NB4 (cell line): ENCODE results near the gene CFAP97D2.
"Not testable (repeated sequence)": the region's sequence is repeated elsewhere in the genome, so short reads cannot be mapped to it uniquely, and the experiment has no call there.

Experiments
- DNase-seq: peaks from one replicate; pipeline ENCODE4 v3.0.0; 2010; ENCODE audit warnings: low read depth
- H3K4me3 ChIP-seq: one replicate; pipeline ENCODE4 v1.5.1; 2011; ENCODE audit warnings: mild to moderate bottlenecking, low read depth, low read length, moderate library complexity
- MYC ChIP-seq: IDR thresholded peaks from 2 replicates; pipeline ENCODE4 v1.6.1; 2011; ENCODE audit warnings: low read depth, low read length
- POLR2A ChIP-seq: IDR thresholded peaks from 2 replicates; pipeline ENCODE4 v1.6.1; 2011; ENCODE audit warnings: mild to moderate bottlenecking; ENCODE audit not compliant: insufficient read length; ENCODE audit errors: extremely low read depth
- TF ChIP-seq, protein P1 (sequence below): IDR thresholded peaks from 2 replicates; pipeline ENCODE4 v1.6.1; 2011; ENCODE audit warnings: low read depth, low read length
- TF ChIP-seq, protein P2 (sequence below): IDR thresholded peaks from one replicate; pipeline ENCODE4 v1.5.1; 2012; ENCODE audit warnings: low read depth, low read length

Gene CFAP97D2

DNA sequence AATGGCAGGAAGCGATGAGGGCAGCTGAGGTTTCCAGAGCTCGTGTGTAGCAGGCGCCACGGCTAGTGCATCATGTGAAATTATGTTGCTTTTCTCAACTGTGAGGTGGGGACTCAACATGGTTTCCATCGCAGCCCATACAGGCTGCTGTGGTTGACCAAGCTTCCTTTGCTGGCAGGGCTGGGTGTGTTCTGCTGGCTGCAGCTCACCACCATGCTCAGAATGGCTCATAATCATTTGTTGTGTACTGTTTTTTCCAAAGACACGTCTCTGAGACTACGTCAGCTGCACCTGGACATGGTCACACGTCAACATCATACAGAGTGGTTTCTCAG, 30.6 kb upstream of the CFAP97D2 start:
- no peak for TF ChIP-seq MYC
- TF ChIP-seq, protein P1, sequence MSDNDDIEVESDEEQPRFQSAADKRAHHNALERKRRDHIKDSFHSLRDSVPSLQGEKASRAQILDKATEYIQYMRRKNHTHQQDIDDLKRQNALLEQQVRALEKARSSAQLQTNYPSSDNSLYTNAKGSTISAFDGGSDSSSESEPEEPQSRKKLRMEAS = peak; percentile 50
- peak; percentile 82 for DNase-seq
- no peak overlapping the region for H3K4me3 ChIP-seq

DNA sequence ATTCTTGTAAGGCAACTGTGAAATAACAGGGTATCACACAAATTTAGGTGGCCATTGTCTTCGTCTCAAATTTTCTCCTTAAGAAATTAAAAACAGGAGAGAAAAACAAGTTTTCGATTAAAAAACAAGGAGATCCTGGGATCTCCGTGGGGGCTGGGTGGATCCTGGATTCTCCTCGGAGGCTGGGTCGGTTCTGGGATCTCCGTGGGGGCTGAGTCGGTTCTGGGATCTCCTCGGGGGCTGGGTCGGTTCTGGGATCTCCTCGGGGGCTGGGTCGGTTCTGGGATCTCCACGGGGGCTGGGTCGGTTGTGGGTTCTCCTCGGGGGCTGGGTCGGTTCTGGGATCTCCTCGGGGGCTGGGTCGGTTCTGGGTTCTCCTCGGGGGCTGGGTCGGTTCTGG, 30.2 kb upstream of the CFAP97D2 start:
- not testable (repeated sequence) for H3K4me3 ChIP-seq, DNase-seq

DNA sequence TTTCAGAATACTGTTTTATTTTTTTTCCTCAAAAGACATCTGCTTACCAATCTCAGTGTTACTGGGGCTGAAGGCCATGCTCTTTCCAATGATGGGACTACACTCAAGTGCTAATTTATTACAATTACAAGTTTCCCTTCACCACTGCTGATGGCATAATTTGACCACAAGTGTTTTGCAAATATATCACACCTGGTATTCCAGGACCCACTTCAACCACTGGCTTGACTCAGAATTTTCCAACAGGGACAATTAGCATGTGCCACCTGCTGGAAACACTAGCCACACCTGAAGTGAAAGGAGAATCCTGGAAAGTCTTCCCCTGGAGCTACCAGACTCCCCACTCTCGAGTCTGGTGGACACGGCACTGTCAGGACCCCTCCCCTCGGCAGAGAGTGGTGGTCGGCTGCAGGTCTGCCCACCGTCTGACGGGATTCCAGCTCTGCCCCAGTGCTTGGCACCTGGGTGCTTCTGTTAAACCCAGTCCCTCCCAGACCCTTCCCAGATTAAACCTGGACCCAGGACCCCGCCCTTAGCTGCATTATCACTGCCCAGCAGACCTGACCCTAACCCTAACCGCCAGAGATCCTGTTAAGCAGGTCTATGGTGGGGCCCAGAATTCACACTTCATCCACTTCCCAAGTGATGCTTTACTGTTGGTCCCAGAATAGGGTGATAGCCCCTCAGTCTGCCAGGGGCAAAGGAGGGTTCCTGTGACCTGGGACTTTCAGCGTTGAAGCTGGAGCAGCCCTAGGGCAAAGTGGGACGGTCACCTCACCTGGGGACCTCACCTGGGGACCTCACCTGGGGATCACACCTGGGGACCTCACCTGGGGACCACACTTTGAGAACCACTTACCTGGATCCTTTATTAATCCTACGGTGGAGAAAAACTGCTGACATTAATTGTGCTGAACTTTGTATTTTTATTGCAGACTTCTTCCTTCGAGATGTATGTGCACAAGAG, 29.0 kb upstream of the CFAP97D2 start:
- TF ChIP-seq, protein P1 = no peak
- no peak for TF ChIP-seq POLR2A
- TF ChIP-seq, protein P2, sequence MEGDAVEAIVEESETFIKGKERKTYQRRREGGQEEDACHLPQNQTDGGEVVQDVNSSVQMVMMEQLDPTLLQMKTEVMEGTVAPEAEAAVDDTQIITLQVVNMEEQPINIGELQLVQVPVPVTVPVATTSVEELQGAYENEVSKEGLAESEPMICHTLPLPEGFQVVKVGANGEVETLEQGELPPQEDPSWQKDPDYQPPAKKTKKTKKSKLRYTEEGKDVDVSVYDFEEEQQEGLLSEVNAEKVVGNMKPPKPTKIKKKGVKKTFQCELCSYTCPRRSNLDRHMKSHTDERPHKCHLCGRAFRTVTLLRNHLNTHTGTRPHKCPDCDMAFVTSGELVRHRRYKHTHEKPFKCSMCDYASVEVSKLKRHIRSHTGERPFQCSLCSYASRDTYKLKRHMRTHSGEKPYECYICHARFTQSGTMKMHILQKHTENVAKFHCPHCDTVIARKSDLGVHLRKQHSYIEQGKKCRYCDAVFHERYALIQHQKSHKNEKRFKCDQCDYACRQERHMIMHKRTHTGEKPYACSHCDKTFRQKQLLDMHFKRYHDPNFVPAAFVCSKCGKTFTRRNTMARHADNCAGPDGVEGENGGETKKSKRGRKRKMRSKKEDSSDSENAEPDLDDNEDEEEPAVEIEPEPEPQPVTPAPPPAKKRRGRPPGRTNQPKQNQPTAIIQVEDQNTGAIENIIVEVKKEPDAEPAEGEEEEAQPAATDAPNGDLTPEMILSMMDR = no peak
- TF ChIP-seq MYC = no peak
- no peak for DNase-seq
- H3K4me3 ChIP-seq = no peak overlapping the region

DNA sequence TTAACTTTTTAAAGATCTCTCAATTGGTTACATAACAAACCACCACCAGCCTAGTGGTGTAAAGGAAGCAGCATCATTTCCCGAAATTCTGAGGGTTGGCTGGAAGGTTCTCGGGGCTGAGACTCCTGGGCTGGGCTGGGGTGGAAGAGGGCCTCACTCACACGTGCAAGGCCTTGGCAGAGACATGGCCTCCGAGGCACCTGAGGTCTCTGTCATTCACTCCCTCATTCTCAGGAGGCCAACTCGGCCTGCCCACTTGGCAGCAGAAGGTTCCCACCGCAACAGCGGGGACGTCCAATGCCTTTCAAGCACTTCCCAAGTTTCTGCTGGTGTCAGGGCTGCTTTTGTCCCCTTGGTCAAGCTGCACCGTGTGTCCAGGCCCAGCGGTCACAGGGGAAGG, 28.0 kb upstream of the CFAP97D2 start:
- TF ChIP-seq POLR2A = no peak
- TF ChIP-seq MYC = no peak
- TF ChIP-seq, protein P1 = no peak
- TF ChIP-seq, protein P2 = no peak
- H3K4me3 ChIP-seq = no peak overlapping the region
- DNase-seq = no peak

DNA sequence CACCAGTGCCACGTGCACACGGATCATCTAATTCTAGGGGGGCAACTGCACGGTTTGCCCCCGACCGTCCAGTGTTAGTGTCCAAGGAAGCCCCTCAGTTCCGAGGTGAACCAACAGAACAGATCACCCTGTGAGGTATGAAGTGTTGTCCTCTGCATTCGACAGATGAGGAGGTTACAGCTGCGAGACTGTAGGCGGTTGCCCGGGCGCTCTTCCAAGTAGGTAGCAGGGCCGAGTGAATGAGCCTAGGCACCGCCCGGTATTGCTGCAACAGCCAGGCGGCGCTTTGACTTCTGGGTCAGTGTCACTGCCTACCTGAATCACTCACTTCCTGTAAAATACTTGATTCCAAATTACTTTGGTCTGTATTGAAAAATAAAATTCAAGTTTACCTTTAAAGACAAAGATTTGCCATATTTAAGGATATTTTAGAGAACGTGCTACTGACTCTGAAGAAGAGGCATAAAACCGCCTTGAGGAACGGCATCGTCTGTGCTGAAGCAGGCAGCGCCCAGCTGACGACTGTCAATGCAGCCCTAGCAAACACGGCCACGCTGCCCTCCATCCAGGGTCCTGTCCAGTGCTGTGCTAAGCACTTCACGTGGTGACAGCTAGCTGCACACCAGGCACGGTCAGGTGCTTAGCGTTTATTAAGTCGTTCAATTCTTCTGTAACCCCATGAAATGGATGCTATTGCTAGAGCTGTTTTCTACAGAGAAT, 27.3 kb upstream of the CFAP97D2 start:
- TF ChIP-seq, protein P2 = no peak
- no peak for TF ChIP-seq MYC
- TF ChIP-seq, protein P1 = no peak
- no peak for TF ChIP-seq POLR2A
- no peak overlapping the region for H3K4me3 ChIP-seq
- peak; percentile 60 for DNase-seq

DNA sequence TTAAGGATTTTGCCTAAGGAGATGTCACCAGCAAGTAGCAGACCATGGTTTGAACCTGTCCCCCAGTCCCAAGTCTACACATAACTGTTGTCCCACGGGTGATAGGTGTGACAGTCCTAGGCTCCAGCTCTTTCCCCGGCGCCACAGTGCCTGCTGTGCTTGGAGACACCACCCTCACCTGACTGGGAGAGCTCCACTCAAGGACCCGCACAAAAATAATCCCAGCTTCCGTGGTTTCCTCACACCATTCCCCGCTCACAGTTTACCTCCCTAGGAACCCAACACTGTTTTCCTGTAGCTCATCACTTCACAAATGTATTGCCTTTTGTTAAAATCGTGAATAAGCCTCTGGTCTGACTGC, 26.8 kb upstream of the CFAP97D2 start:
- DNase-seq = no peak
- TF ChIP-seq, protein P1 = no peak
- TF ChIP-seq POLR2A = no peak
- no peak for TF ChIP-seq MYC
- TF ChIP-seq, protein P2 = no peak
- no peak overlapping the region for H3K4me3 ChIP-seq
